Superior temporal gyrus (tissue), 1 donor: ENCODE measurements around the gene IFITM5.
"Not testable (repeated sequence)": the region's sequence is repeated elsewhere in the genome, so short reads cannot be mapped to it uniquely, and the experiment has no call there.

Experiments
- DNase-seq: peaks from one replicate; pipeline ENCODE4 v3.0.0-alpha.2; 2016; ENCODE audit errors: extremely low spot score

Gene IFITM5

DNA sequence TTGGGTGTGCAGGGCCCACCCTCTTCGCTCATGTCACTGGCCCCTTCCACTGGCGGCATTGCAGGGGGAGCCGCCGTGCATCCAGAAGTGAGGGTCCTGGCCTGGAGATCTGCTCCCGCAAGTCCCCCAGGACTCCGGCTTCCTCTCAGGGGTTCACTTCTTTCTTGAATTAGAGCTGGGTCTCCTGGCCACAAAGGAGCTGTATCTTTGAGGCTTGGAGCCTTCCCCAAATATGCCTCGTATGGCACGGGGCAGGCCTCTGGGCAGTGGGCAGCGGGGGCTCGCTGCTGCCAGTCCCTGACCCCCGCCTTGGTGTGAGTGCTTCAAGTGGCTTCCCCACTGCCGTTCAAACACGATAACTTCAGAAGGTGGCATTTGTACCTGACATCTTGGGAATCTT lies 28.7 kb upstream of the IFITM5 start:
- no peak for DNase-seq

DNA sequence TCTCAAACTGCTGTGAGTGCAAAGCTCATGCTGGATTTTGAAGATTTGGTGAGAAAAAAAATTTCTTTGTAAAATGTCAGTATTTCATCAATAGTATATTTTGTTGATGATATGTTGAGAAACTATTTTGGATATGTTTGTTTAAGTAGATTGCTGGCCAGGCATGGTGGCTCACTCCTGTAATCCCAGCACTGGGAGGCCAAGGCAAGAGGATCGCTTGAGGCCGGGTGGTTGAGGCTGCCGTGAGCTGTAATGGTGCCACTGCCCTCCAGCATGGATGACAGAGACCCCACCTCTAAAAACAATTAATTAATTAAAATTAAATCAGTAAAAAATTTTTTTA lies 28.2 kb upstream of the IFITM5 start:
- no peak for DNase-seq

- no peak for DNase-seq
Observed at GRCh38 chr11:326842-327580, 27.7 kb upstream of the IFITM5 start.

GRCh38 chr11:326592-326841 lies 27.2 kb upstream of the IFITM5 start:
- no peak for DNase-seq

DNA sequence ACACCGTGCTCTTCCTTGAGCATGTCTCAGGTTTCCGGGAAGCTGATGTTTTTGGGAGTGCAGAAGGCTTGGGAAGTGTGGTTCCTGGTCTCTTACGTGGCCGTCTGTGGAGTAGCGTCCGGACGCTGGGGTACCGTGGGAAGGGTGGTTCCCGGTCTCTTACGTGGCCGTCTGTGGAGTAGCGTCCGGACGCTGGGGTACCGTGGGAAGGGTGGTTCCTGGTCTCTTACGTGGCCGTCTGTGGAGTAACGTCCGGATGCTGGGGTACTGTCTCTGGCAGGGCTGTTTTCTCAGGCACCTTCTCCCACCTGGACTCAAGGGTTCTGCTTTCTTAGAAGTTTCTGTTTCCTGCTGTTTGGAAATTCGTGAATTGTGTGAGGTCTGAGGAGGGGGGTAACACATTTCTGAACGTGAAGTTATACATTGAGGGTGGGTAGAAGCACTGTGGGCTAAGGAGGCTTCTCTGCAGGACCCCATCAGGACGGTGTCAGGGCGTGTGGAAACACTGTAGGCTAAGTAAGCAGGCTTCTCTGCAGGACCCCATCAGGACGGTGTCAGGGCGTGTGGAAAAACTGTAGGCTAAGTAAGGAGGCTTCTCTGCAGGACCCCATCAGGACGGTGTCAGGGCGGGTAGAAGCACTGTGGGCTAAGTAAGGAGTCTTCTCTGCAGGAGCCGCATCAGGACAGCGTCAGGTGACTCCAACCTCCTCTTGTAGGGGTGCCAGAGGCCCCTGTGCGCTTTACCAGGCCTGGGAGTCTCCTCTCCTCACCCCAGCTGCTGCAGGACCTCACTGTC lies 26.7 kb upstream of the IFITM5 start:
- no peak for DNase-seq

DNA sequence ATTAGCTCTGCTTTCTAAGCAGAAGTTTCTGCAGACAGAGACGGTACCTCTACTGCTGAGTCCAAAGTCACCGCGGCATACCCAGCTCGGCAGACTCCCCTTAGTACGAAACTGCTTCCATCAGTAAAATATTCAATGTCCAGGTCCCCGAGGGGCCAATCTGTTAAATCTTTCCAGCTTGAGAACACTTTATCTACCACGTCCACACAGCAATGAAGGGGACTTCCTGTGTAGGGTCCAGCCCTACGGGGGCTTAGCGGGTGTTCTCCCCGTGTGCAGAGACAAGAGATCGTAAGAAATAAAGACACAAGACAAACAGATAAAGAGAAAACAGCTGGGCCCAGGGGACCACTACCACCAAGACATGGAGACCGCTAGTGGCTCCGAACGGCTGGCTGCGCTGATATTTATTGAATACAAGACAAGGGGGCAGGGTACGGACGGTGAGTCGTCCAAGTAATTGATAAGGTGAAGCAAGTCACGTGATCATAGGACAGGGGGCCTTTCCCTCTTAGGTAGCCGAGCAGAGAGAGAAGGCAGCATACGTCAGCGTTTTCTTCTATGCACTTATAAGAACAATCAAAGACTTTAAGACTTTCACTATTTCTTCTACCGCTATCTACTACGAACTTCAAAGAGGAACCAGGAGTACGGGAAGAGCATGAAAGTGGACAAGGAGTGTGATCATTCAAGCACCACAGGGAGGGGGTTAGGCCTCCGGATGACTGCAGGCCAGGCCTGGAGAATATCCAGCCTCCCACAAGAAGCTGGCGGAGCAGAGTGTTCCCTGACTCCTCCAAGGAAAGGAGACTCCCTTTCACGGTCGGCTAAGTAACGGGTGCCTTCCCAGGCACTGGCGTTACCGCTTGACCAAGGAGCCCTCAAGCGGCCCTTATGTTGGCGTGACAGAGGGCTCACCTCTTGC lies 25.5 kb upstream of the IFITM5 start:
- not testable (repeated sequence) for DNase-seq

DNA sequence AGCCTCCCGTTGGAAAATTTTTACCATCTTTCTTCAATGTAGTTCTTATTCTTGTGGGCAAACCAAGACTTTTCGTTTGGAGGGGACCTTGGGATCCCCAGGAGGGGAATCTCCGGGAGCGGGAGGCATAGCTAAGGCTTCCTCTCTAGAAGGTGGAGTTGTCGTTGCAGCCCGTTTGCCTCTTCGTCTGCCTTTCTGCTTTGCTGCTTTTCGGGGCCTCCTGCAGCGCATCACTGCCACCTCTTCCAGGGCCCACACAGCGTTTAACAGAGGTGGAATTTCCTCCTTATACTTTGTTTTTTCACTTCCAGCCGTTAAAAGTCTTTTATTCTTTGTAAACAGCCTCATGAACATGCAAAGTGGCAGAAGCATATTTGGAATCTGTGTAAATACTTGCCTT lies 24.8 kb upstream of the IFITM5 start:
- DNase-seq, result no peak

DNA sequence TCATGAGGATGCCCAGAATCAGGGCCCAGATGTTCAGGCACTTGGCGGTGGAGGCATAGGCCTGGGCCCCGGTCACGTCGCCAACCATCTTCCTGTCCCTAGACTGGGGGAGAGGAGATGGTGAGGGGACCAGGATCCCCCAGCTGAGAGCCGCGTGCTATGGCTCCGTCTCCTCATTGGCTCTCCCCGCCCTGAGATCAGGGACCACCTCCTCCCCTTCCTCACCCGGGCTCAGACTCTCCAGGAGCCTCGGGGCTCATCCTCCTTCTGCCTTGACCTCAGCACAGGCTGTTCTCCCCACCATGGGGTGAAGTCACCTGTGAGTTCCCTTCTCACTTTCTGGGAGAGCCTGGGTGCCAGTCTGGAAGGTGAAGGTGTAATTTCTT lies 20.6 kb upstream of the IFITM5 start:
- DNase-seq, result not testable (repeated sequence)

DNA sequence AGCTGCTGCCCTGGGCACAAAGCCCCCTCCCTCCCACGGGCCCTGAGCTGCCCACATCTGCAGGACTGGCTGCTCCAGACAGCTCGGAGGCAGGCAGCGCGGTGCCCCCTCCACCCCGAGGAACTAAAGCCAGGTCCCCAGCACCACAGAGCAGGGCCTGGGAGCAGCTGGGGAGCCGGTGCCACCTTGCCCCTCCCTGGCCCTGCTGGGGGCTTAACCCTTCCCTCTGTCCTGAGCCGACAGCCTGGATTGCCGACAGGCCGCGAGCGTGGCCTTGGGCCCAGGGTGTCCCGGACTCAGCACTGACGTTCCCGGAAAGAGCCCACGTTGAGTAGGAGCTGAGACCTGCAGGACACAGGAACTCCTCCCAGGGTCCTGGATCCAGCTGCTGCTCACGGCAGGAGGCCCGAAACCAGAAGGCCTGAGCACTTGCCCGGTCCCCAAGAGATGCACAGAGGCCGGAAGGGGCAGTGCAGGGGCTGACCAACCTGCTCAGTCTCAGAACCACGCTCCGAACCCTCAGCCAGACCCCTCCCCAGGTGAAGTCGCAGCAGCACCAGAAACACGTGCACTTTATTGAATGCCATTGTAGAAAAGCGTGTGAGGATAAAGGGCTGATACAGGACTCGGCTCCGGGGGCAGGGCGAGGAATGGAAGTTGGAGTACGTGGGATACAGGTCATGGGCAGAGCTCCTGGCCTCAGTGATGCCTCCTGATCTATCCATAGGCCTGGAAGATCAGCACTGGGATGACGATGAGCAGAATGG lies 20.0 kb upstream of the IFITM5 start:
- not testable (repeated sequence) for DNase-seq

- DNase-seq, result not testable (repeated sequence)
Observed at GRCh38 chr11:318405-319120, 19.2 kb upstream of the IFITM5 start.

DNA sequence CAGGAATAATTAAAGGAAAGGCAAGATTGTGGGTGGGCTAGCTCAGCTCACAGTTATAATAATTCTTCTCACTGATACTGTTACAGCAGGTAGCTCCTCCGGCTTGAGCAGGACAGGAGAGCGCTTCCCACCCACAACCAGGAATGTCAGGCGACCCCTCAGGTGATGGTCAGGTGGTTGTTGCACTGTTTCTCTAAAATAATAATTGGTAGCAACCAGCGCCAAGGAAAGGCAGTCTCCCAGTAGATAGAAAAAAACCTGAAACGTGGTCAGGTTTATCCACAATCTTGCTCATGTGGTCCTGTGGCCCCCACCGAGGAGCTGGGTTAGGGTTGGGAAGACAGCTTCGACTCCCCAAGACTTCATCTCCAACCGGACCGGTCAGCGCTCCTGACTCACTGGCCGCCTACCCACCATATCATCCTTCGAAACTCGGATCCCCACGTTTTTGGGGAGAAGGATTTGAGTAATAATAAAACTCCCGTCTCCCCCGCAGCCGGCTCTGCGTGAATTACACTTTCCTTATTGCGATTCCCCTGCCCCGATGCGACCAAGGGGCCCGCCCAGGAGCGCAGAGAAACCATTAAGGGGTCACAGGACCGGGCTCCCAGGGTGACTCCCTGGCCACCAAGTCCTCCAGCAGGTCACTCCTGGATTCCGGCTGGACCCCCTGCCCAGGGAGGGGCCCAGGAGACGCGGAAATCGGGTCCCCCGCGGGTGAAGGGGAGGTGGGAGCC lies 18.5 kb upstream of the IFITM5 start:
- not testable (repeated sequence) for DNase-seq

DNA sequence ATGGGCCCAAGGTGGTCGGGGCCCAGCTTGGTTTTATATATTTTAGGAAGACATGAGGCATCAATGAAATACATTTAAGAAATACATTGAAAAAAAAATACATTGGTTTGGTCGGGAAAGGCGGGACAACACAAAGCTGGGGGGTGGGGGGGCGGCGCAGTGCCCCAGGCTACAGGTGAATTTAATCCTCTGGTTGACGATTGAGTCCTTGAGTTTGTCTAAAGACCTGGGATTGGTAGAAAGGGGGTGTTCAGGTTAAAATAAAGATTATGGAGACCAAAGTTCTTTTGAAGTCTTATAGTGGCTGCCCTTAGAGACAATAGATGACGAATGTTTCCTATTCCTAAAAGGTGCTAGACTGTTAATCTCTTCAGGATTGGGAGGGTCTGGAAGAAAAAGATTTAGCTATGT lies 17.6 kb upstream of the IFITM5 start:
- no peak for DNase-seq

DNA sequence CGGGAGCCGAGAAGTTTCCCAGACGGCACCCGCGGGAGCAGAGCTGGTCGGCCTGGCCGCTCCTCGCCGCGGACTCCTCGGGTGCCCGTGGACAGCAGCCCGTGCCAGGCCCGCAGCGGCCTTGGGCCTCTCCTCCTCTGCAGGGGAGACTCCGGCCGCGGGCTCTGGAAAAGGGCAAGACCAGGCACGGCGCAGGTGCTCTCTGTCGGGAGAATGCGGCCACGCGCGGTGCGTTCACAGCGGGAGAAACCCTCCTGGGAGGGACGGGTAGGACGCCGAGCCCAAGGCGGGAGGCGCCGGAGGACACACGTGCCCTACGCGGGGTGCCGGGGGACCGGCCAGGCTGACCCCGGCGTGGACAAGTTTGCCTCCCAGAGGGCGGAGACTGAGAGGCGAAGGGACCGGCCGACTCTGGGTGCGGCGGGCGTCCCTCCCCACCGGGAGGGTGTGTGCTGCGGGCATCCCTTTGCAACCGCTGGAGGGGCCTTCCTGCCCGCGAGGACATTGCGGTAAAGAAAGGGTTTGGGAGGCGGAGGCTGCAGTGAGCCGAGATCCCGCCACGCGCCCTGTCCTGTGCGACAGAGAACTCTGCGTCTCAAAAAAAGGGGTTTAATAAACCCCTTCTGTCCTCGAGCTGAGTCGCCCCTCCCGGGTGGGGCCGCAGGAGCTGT lies 16.8 kb upstream of the IFITM5 start:
- DNase-seq, result no peak

- no peak for DNase-seq
Observed at GRCh38 chr11:315516-315994, 16.2 kb upstream of the IFITM5 start.

DNA sequence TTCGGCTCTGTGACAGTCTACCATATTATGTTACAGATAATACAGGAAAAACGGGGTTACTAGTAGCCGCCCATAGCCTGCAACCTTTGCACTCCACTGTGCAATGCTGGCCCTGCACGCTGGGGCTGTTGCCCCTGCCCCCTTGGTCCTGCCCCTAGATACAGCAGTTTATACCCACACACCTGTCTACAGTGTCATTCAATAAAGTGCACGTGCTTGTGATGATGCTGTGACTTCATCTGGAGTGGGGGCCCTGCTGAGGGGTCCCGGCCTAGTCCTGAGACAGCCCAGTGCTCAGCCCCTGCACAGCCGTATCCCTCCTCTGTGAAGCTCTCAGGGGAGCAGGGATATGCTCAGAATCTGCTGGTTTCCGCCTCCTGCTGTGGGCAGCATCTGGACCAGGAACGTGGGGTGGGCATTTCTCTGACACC lies 15.7 kb upstream of the IFITM5 start:
- DNase-seq, result no peak

- DNase-seq, result not testable (repeated sequence)
Observed at GRCh38 chr11:314554-314875, 15.2 kb upstream of the IFITM5 start.

DNA sequence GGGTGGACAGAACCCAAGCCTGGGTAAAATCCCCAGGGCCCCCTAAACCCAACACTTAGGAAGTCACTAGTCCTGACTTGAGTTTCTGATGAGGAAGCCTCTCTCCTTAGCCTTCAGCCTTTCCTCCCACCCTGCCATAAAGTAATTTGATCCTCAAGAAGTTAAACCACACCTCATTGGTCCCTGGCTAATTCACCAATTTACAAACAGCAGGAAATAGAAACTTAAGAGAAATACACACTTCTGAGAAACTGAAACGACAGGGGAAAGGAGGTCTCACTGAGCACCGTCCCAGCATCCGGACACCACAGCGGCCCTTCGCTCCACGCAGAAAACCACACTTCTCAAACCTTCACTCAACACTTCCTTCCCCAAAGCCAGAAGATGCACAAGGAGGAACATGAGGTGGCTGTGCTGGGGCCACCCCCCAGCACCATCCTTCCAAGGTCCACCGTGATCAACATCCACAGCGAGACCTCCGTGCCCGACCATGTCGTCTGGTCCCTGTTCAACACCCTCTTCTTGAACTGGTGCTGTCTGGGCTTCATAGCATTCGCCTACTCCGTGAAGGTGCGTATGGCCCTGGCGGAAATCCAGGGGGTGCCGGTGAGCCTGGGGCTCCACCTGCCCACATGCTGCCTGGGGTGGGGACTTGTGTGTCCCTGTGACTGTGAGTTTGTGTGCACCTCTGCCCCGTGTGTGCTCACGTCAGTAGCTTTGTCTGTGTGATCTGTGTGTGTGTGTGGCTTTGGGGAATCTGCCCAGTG lies 14.6 kb upstream of the IFITM5 start, which contains the start of gene IFITM1:
IFITM1 (plus strand) TSS at position 254 of the 767 bp plus-strand sequence; CDS start at position 385, 131 bp downstream.
- DNase-seq, result no peak

GRCh38 chr11:313304-313786 lies 14.0 kb upstream of the IFITM5 start:
- DNase-seq, result no peak
